HEK293T (cell line): ENCODE data around the gene NLN.

ENCODE experiments used
- ARNT ChIP-seq: fragments of 450-650 bp; IDR thresholded peaks from 2 replicates; pipeline ENCODE4 v1.6.1; 2017; ENCODE audit warnings: mild to moderate bottlenecking
- BHLHE40 ChIP-seq: fragments of 450-650 bp; IDR thresholded peaks from 2 replicates; pipeline ENCODE4 v1.6.1; 2016; ENCODE audit warnings: mild to moderate bottlenecking, moderate library complexity, borderline replicate concordance
- CTBP1 ChIP-seq: fragments of 450-650 bp; IDR thresholded peaks from 2 replicates; pipeline ENCODE4 v1.6.1; 2016; ENCODE audit warnings: borderline replicate concordance
- ELF4 ChIP-seq: fragments of 450-650 bp; IDR thresholded peaks from 2 replicates; pipeline ENCODE4 v1.6.1; 2017; ENCODE audit warnings: antibody characterized with exemption
- FOXA1 ChIP-seq: fragments of 450-650 bp; IDR thresholded peaks from 2 replicates; pipeline ENCODE4 v1.6.1; 2016; ENCODE audit warnings: mild to moderate bottlenecking
- FOXM1 ChIP-seq: fragments of 450-650 bp; IDR thresholded peaks from 2 replicates; pipeline ENCODE4 v1.6.1; 2017; ENCODE audit warnings: mild to moderate bottlenecking, borderline replicate concordance
- L3MBTL2 ChIP-seq: fragments of 450-650 bp; conservative IDR thresholded peaks from 2 replicates; pipeline ENCODE4 v1.6.1; 2016; ENCODE audit warnings: mild to moderate bottlenecking
- LEF1 ChIP-seq: fragments of 450-650 bp; IDR thresholded peaks from 2 replicates; pipeline ENCODE4 v1.6.1; 2017; ENCODE audit warnings: mild to moderate bottlenecking, borderline replicate concordance
- NFRKB ChIP-seq: fragments of 450-650 bp; IDR thresholded peaks from 2 replicates; pipeline ENCODE4 v1.6.1; 2016; ENCODE audit warnings: mild to moderate bottlenecking, moderate library complexity
- SP1 ChIP-seq: fragments of 450-650 bp; IDR thresholded peaks from 2 replicates; pipeline ENCODE4 v1.6.1; 2017
- SUZ12 ChIP-seq: fragments of 450-650 bp; IDR thresholded peaks from 2 replicates; pipeline ENCODE4 v1.6.1; 2016; ENCODE audit warnings: mild to moderate bottlenecking
- TARDBP ChIP-seq: fragments of 450-650 bp; IDR thresholded peaks from 2 replicates; pipeline ENCODE4 v1.6.1; 2016
- ZNF384 ChIP-seq: fragments of 450-650 bp; IDR thresholded peaks from 2 replicates; pipeline ENCODE4 v1.6.1; 2016

DNA sequence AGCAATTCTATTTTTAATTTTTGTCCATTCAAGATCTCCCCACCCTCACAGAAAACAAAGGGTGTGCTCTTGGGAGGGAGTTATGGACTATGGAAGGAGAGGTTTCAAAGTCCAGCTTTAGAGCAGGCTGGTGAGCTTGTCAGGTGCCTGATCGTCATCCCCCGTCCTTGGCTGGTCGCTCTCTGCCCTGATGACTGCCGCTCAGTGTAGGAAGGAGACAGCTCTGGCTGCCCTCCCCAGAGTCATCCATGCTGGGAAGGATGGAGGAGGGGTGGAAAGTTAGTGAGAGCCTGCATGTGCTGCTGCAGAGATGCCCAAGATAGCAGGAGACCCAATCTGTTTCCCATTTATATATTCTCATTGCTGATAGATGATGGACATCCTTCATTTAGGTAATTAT, 96.6 kb downstream of the NLN start:
- TF ChIP-seq FOXM1 (no peak), TARDBP (no peak), FOXA1 (no peak), ARNT (no peak), BHLHE40 (no peak), CTBP1 (no peak), ELF4 (no peak), SUZ12 (no peak), ZNF384 (no peak), NFRKB (no peak), LEF1 (no peak), SP1 (no peak), L3MBTL2 (no peak)
